Neuron (in vitro differentiated cells): ENCODE measurements around the gene GPS1.

Experiments used
- H2AFZ ChIP-seq: one replicate; pipeline ENCODE4 v1.6.1; 2013; ENCODE audit warnings: low read depth, mild to moderate bottlenecking, inconsistent platforms, low read length, moderate library complexity
- H3K27me3 ChIP-seq: one replicate; pipeline ENCODE4 v1.6.1; 2013; ENCODE audit warnings: low read length; ENCODE audit not compliant: insufficient read depth
- H3K36me3 ChIP-seq: one replicate; pipeline ENCODE4 v1.6.1; 2013; ENCODE audit warnings: low read length; ENCODE audit not compliant: insufficient read depth
- H3K4me1 ChIP-seq: one replicate; pipeline ENCODE4 v1.6.1; 2013; ENCODE audit warnings: low read length; ENCODE audit not compliant: insufficient read depth
- H3K4me3 ChIP-seq: 2 replicates; pipeline ENCODE4 v1.5.1; 2013; ENCODE audit warnings: mild to moderate bottlenecking, low read length, moderate library complexity
- H3K9me3 ChIP-seq: one replicate; pipeline ENCODE4 v1.6.1; 2013; ENCODE audit warnings: low read length

GPS1 gene

GRCh38 chr17:82079001-82079677, 27.4 kb downstream of the GPS1 start:
- no peaks in the 10 kb centered on the region for H3K27me3 ChIP-seq
- H3K4me1 ChIP-seq = no peaks in the 10 kb centered on the region
- H2AFZ ChIP-seq = no peak overlapping the region
- H3K9me3 ChIP-seq = no peaks in the 10 kb centered on the region
- H3K4me3 ChIP-seq = no peak overlapping the region
- H3K36me3 ChIP-seq = peaks cover 62% of the 10 kb centered on the region

- Histone ChIP-seq H2AFZ (no peak overlapping the region), H3K27me3 (no peaks in the 10 kb centered on the region), H3K4me3 (no peak overlapping the region), H3K4me1 (no peaks in the 10 kb centered on the region), H3K9me3 (no peaks in the 10 kb centered on the region), H3K36me3 (peaks cover 73% of the 10 kb centered on the region)
Observed at GRCh38 chr17:82080048-82080788, 28.5 kb downstream of the GPS1 start.

- no peaks in the 10 kb centered on the region for H3K4me1 ChIP-seq
- peaks cover 80% of the 10 kb centered on the region for H3K36me3 ChIP-seq
- no peaks in the 10 kb centered on the region for H3K27me3 ChIP-seq
Observed at GRCh38 chr17:82080789-82081464, 29.2 kb downstream of the GPS1 start.

GRCh38 chr17:82081546-82081945, 29.8 kb downstream of the GPS1 start:
- H3K36me3 ChIP-seq = peaks cover 86% of the 10 kb centered on the region
- H3K4me3 ChIP-seq = no peak overlapping the region
- H2AFZ ChIP-seq = no peak overlapping the region
- H3K9me3 ChIP-seq = no peaks in the 10 kb centered on the region
- H3K4me1 ChIP-seq = no peaks in the 10 kb centered on the region
- H3K27me3 ChIP-seq = no peaks in the 10 kb centered on the region

More at GRCh38 chr17:82080789-82081464, 29.2 kb downstream of the GPS1 start:
- Histone ChIP-seq H3K4me3 (no peak overlapping the region), H2AFZ (no peak overlapping the region), H3K9me3 (no peaks in the 10 kb centered on the region)

DNA sequence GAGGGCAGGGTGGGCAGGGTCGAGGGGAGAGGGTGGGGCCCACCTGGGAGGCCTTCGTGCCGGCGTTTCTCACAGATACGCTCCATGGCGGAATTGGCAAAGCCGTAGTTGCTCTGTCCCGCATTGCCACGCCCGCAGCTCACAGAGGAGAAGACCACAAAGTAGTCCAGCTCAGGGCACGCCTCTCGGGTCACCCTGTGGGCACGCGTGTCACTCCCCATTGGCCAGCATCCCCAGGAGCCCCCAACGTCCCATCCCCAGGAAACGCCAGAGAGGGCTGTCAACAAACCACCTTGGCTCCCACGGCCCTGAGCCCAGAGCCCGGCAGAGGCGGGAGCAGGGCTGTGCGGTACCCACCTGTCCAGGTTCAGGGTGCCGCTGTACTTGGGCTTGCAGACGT, 30.3 kb downstream of the GPS1 start:
- no peak overlapping the region for H2AFZ ChIP-seq
- H3K4me3 ChIP-seq = no peak overlapping the region
- peaks cover 90% of the 10 kb centered on the region for H3K36me3 ChIP-seq
- no peaks in the 10 kb centered on the region for H3K9me3 ChIP-seq
- H3K4me1 ChIP-seq = no peaks in the 10 kb centered on the region
- H3K27me3 ChIP-seq = no peaks in the 10 kb centered on the region

DNA sequence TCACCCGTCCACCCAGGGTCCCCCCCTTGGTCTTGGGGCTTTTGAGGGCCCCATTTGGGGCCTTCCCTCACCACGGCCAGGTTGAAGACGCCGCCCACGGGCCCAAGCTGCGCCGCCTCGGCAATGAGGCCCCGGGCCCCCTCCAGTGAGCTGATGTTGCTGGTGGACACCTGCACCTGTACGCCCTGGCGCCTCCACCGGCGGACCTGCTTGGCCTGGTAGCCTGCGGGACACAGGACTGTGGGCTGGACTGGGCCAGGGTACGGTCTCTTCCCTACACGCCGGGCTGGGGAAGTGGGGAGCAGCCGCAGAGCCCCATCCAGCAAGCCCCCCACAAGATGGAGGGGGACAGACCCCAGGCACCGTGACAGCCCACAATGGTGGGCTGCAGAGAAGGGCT, 30.8 kb downstream of the GPS1 start:
- Histone ChIP-seq H3K27me3 (no peaks in the 10 kb centered on the region), H3K4me3 (no peak overlapping the region), H3K9me3 (no peaks in the 10 kb centered on the region), H2AFZ (no peak overlapping the region), H3K36me3 (peaks cover 95% of the 10 kb centered on the region), H3K4me1 (no peaks in the 10 kb centered on the region)

DNA sequence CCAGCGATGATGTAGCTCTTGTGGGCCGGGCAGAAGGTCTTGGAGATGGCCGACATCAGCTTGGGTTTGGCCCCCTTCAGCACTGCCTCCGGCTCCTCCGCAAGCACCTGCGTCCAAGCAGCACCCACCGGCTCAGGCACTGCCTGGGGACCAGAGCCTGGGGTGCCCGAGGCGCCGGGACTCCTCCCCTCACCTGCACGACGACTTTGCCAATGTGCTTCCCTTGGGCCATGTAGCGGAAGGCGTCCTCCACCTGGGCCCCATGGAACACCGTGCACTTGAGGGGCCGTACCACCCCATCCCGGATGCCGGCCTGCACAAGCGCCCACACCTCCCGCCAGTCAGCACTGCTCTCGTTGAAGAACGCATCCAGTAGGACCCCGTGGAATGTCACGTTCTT, 31.3 kb downstream of the GPS1 start:
- Histone ChIP-seq H3K4me1 (no peaks in the 10 kb centered on the region), H3K27me3 (no peaks in the 10 kb centered on the region), H2AFZ (no peak overlapping the region), H3K4me3 (no peak overlapping the region), H3K9me3 (no peaks in the 10 kb centered on the region), H3K36me3 (peaks cover 94% of the 10 kb centered on the region)

- no peaks in the 10 kb centered on the region for H3K9me3 ChIP-seq
- no peaks in the 10 kb centered on the region for H3K27me3 ChIP-seq
- peaks cover 96% of the 10 kb centered on the region for H3K36me3 ChIP-seq
- H3K4me1 ChIP-seq = no peaks in the 10 kb centered on the region
- H3K4me3 ChIP-seq = no peak overlapping the region
- no peak overlapping the region for H2AFZ ChIP-seq
Observed at GRCh38 chr17:82083533-82084359, 32.0 kb downstream of the GPS1 start.

- Histone ChIP-seq H3K36me3 (peaks cover 97% of the 10 kb centered on the region), H2AFZ (no peak overlapping the region), H3K4me1 (no peaks in the 10 kb centered on the region), H3K4me3 (no peak overlapping the region), H3K9me3 (no peaks in the 10 kb centered on the region), H3K27me3 (no peaks in the 10 kb centered on the region)
Observed at GRCh38 chr17:82084373-82085030, 32.8 kb downstream of the GPS1 start.

GRCh38 chr17:82085031-82085861, 33.5 kb downstream of the GPS1 start:
- H3K27me3 ChIP-seq = no peaks in the 10 kb centered on the region
- H3K36me3 ChIP-seq = peaks cover 98% of the 10 kb centered on the region
- H3K4me1 ChIP-seq = no peaks in the 10 kb centered on the region
- H3K9me3 ChIP-seq = no peaks in the 10 kb centered on the region
- H2AFZ ChIP-seq = no peak overlapping the region
- H3K4me3 ChIP-seq = no peak overlapping the region

DNA sequence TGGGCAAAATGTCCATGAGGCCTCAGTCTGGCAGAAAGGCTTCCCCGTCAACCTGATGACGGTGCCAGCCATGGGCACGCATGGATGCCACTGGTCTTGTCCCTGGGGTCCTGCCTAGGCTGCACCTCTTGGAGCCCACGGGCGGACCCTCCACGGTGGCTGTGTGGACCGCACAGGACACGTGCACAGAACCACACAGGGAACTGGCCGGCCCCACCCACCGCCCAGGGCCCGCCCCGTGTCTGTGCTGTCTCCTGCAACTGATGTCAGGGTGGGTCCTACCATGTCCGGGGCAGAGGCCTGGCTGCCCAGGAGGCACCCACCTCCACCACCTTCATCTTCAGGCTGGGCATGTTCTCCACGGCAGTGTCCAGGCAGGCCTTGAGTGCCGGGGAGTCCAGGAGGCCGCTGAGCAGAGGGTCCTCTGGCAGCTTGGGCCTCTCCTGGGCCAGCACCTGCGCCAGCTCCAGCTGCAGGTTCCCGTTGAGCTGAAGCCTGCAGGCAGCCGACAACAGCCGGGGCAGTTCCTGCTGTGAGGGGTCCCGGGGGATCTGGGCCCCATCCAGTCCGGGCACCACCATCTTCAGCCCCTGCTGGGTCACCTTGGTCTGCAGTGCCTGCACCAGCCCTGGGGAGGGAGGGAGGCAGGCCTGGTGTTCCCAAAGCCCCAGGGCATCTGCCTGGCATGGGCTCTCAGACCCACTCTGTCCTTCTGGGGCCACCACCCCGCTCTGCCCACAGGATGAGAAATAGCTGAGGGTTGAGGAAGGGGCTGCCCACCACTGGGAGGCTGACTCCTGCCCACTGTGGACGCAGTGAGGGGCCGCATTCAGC, 34.5 kb downstream of the GPS1 start:
- H2AFZ ChIP-seq = no peak overlapping the region
- peaks cover 97% of the 10 kb centered on the region for H3K36me3 ChIP-seq

More for the DNA sequence above, 34.5 kb downstream of the GPS1 start:
- no peaks in the 10 kb centered on the region for H3K27me3 ChIP-seq
- no peaks in the 10 kb centered on the region for H3K9me3 ChIP-seq
- no peak overlapping the region for H3K4me3 ChIP-seq
- no peaks in the 10 kb centered on the region for H3K4me1 ChIP-seq
